Progenitor cell of endocrine pancreas (in vitro differentiated cells): Measurements from ENCODE around the gene OR10G7. TPM values are rescaled to one million over a fixed set of nuclear protein-coding genes. Genes with fewer than 3 reads are reported as not detected.
"Not testable (repeated sequence)": the region's sequence is repeated elsewhere in the genome, so short reads cannot be mapped to it uniquely, and the experiment has no call there.

Experiments
- DNase-seq: peaks from one replicate; pipeline ENCODE4 v3.0.0; 2021; ENCODE audit warnings: low spot score; ENCODE audit not compliant: unreplicated experiment
- H3K27ac Mint-ChIP-seq: 2 replicates; pipeline ENCODE4 v1.8.0; 2021; ENCODE audit warnings: mild to moderate bottlenecking, moderate library complexity, mixed read lengths
- H3K27me3 Mint-ChIP-seq: 2 replicates; pipeline ENCODE4 v1.8.0; 2021; ENCODE audit warnings: mixed read lengths
- H3K36me3 Mint-ChIP-seq: 2 replicates; pipeline ENCODE4 v1.8.0; 2022; ENCODE audit warnings: mixed read lengths; ENCODE audit not compliant: insufficient read depth
- H3K4me1 Mint-ChIP-seq: 2 replicates; pipeline ENCODE4 v1.8.0; 2021; ENCODE audit warnings: low read depth, mixed read lengths
- H3K4me3 Mint-ChIP-seq: 2 replicates; pipeline ENCODE4 v1.8.0; 2021; ENCODE audit warnings: low read depth, mild to moderate bottlenecking, moderate library complexity, mixed read lengths
- H3K9me3 Mint-ChIP-seq: 2 replicates; pipeline ENCODE4 v1.8.0; 2021; ENCODE audit warnings: low read depth, mixed read lengths
- total RNA-seq: library from RNA; stranded (reverse); gene quantifications from 2 replicates; pipeline ENCODE4 v1.2.1, GENCODE V29; 2021
- TF ChIP-seq, protein P1 (sequence below): fragments of 200-600 bp; sonication (generic); IDR thresholded peaks from one replicate; pipeline ENCODE4 v1.5.0; 2021; ENCODE audit warnings: antibody characterized with exemption, mild to moderate bottlenecking; ENCODE audit not compliant: unreplicated experiment

Gene OR10G7
- total RNA-seq, 1 donor from 2014 or later: not detected

DNA sequence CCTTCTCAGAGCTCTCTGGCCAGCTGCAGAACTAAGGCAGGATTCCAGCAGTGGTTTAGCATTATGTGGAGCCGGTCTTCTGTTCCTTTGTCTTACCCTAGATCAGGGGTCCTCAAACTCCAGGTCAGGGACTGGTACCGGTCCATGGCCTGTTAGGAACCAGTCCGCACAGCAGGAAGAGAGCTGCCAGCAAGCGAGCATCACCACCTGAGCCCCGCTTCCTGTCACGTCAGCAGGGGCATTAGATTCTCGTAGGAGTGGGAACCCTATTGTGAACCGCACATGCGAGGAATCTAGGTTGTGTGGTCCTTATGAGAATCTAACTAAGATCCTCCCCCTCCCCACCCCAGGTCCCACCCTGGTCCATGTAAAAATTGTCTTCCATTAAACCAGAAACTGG, 1.6 kb downstream of the OR10G7 start:
- no peaks in the 10 kb centered on the region for H3K4me1 Mint-ChIP-seq
- DNase-seq: no peak
- TF ChIP-seq, protein P1, sequence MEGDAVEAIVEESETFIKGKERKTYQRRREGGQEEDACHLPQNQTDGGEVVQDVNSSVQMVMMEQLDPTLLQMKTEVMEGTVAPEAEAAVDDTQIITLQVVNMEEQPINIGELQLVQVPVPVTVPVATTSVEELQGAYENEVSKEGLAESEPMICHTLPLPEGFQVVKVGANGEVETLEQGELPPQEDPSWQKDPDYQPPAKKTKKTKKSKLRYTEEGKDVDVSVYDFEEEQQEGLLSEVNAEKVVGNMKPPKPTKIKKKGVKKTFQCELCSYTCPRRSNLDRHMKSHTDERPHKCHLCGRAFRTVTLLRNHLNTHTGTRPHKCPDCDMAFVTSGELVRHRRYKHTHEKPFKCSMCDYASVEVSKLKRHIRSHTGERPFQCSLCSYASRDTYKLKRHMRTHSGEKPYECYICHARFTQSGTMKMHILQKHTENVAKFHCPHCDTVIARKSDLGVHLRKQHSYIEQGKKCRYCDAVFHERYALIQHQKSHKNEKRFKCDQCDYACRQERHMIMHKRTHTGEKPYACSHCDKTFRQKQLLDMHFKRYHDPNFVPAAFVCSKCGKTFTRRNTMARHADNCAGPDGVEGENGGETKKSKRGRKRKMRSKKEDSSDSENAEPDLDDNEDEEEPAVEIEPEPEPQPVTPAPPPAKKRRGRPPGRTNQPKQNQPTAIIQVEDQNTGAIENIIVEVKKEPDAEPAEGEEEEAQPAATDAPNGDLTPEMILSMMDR: no peak
- no peaks in the 10 kb centered on the region for H3K36me3 Mint-ChIP-seq
- no peak overlapping the region for H3K27ac Mint-ChIP-seq
- no peak overlapping the region for H3K4me3 Mint-ChIP-seq
- H3K27me3 Mint-ChIP-seq: no peaks in the 10 kb centered on the region
- no peaks in the 10 kb centered on the region for H3K9me3 Mint-ChIP-seq

DNA sequence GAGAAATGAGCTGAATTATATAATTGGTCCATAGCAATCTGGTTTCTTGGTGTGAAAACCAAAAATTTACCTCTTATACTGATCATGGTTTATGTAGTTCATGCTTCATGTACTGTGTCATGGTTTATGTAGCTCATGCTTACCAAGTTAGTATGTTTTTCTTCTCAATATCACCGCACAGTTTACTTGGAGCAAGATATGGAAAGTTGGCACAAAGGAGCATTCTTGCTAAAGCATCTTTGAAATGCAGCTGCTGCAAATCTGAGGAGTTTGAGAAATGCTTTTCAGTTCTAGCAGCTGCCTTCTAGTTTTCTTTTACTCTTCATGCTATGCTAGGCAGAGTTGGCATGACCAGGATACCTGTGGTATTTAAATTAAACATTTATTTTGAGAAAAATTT, 4.5 kb downstream of the OR10G7 start:
- no peak overlapping the region for H3K27ac Mint-ChIP-seq
- TF ChIP-seq, protein P1: no peak
- H3K27me3 Mint-ChIP-seq: no peaks in the 10 kb centered on the region
- no peaks in the 10 kb centered on the region for H3K4me1 Mint-ChIP-seq
- DNase-seq: no peak
- no peaks in the 10 kb centered on the region for H3K9me3 Mint-ChIP-seq
- H3K4me3 Mint-ChIP-seq: no peak overlapping the region
- H3K36me3 Mint-ChIP-seq: no peaks in the 10 kb centered on the region

DNA sequence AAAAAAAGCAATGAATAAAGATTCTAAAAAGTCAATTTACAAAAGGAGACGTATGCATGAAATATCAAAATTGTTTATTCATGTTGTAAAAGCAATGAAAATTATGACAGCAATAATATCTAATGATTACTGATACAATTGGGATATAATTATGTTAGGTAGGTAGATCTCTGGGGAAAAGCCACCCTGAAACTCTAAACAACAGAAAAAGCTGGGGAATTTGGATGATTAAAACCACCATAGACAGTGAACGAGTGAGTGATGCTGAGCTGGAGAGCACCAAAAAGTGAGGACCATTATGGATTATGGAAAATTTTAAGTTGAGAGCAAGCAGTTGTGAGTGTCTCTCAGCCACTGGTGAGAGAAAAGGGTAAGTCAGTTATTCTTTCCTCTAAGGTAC, 14.6 kb downstream of the OR10G7 start, which contains the start of gene OR10G8:
Gene OR10G8 (plus strand): TSS at position 301 of the 400 bp plus-strand sequence. CDS start 2,825 bp downstream, outside the sequence.
- Mint-ChIP-seq H3K4me3 (no peak within 1 kb of the TSS), H3K27me3 (no peaks in the 10 kb centered on the region), H3K4me1 (no peaks in the 10 kb centered on the region), H3K9me3 (no peaks in the 10 kb centered on the region), H3K27ac (no peak within 1 kb of the TSS), H3K36me3 (no peaks in the 10 kb centered on the region)
- DNase-seq: no peak
- TF ChIP-seq, protein P1: no peak

DNA sequence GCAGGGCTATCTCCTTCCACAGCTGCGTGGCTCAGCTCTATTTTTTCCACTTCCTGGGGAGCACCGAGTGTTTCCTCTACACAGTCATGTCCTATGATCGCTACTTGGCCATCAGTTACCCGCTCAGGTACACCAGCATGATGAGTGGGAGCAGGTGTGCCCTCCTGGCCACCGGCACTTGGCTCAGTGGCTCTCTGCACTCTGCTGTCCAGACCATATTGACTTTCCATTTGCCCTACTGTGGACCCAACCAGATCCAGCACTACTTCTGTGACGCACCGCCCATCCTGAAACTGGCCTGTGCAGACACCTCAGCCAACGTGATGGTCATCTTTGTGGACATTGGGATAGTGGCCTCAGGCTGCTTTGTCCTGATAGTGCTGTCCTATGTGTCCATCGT, 25.3 kb downstream of the OR10G7 start:
- H3K9me3 Mint-ChIP-seq, H3K27me3 Mint-ChIP-seq, H3K4me3 Mint-ChIP-seq, H3K36me3 Mint-ChIP-seq, H3K4me1 Mint-ChIP-seq, H3K27ac Mint-ChIP-seq, DNase-seq: not testable (repeated sequence)

DNA sequence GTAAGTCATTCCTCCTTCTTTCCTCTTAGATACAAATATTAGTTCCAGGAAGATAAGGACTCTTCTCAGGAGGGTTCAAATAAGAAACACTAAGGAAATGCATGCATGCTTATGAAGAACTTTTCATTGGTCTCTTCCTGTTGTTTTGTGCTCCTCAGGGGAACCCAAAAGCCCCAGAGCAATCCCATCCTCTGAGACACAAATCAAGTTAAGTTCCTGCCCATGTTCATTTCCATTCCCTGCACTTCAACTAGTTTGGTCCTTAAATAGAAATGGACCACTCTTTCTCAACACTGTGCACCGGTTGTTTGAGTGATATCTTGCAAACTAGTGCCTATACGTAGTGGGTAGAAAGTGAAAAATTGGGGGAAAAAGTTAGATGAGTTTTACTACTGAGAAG, 28.4 kb downstream of the OR10G7 start, which contains the start of gene OR10G4:
Gene OR10G4 (plus strand): TSS at position 301 of the 400 bp plus-strand sequence. CDS start 2,578 bp downstream, outside the sequence.
- Mint-ChIP-seq H3K4me1 (no peaks in the 10 kb centered on the region), H3K4me3 (no peak within 1 kb of the TSS), H3K27me3 (no peaks in the 10 kb centered on the region), H3K27ac (no peak within 1 kb of the TSS), H3K9me3 (no peaks in the 10 kb centered on the region), H3K36me3 (no peaks in the 10 kb centered on the region)
- DNase-seq: no peak
- TF ChIP-seq, protein P1: no peak

DNA sequence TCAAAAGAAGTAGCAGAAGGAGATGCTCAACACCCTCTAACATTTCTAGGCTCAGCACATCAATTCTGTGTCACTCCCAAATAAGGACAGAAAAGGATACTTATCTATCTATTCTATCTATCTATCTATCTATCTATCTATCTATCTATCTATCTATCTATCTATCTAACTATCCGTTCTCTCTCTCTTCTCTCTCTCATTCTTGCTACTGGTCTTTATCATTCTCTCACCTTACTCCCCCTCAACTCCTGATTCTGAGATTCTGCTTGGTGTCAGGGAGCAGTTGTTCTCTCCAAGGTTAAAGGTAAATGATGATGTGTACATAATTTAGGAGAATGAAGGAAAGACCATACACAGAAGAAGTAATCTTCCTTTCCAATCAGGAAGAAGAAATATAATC, 46.0 kb downstream of the OR10G7 start, which contains the start of gene OR10G6:
Gene OR10G6 (minus strand): TSS at position 43 of the 400 bp plus-strand sequence. CDS start 0 bp downstream, at position 43.
- no peaks in the 10 kb centered on the region for H3K27me3 Mint-ChIP-seq
- no peaks in the 10 kb centered on the region for H3K36me3 Mint-ChIP-seq
- TF ChIP-seq, protein P1: no peak
- no peak within 1 kb of the TSS for H3K4me3 Mint-ChIP-seq
- no peak within 1 kb of the TSS for H3K27ac Mint-ChIP-seq
- DNase-seq: no peak
- H3K4me1 Mint-ChIP-seq: no peaks in the 10 kb centered on the region
- no peaks in the 10 kb centered on the region for H3K9me3 Mint-ChIP-seq
